GM18508 (cell line): Measurements from ENCODE around the gene GRAMD1A.

ENCODE experiments used
- ATAC-seq: cut with Tn5 transposase; IDR thresholded peaks from one replicate; pipeline ENCODE4 v1.9.1; 2021; ENCODE audit warnings: moderate number of reproducible peaks; ENCODE audit not compliant: insufficient read depth, unreplicated experiment

The GRAMD1A gene

DNA sequence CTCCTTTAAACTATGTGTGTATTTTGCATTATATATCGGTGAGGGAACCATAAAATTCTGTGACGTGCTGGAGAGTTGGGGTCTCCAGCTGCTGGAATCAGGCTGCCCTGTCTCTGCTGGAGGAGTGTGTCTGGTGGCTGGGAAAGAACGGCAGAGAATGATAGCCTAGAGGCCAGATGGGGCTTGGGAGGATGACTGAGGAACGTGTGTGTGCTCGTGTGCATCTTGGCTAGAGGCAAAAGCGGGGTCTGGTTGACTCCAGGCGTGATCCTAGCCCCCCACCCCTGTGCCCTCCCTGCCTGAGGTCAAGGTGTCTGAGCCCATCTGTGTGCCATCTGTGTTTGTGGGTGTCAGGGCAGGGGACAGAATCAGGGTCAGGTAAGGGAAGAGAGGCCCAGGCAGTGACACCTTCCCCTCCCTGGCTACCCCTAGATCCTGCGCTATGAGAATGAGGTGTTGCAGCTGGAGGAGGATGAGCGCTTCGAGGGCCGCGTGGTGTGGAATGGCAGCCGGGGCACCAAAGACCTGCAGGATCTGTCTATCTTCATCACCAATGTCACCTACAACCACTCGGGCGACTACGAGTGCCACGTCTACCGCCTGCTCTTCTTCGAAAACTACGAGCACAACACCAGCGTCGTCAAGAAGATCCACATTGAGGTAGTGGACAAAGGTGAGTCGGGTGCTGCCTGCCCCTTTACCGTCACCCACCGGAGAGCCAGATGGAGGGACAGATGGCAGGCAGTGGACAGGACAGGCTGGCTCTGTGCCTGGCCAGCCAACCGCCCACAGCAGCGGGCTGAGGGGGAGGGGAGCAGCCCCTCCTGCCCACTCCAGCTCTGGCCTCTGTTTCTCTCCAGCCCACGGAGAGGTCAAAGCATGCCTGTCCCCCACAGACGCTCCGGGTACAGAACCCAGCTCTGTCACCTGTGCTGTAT is 33.2 kb downstream of the GRAMD1A start:
- no peak for ATAC-seq

DNA sequence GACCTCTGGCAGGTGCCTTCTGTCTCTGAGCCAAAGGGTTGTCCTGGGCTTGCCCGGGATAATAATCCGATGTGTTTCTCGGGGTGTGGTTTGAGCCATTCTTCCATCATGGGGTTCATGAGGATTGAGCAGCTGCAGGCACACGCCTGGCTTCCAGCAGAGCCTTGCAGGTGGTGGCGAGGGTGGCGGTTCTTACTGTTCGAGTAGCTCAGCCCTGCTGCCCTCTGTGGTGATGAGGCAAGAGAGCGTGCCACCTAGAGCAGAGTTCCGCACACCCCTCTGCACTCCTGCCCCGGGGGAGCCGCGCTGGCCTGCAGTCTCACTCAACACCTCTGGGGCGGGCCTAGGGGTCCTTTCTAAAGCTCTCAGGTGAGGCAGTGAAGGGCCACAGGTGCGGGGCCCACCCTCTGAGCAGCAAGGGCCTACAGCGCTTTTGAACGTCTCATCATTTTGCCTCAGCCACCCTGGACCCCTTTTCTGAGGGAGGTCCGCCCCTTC is 33.9 kb downstream of the GRAMD1A start:
- ATAC-seq: no peak

DNA sequence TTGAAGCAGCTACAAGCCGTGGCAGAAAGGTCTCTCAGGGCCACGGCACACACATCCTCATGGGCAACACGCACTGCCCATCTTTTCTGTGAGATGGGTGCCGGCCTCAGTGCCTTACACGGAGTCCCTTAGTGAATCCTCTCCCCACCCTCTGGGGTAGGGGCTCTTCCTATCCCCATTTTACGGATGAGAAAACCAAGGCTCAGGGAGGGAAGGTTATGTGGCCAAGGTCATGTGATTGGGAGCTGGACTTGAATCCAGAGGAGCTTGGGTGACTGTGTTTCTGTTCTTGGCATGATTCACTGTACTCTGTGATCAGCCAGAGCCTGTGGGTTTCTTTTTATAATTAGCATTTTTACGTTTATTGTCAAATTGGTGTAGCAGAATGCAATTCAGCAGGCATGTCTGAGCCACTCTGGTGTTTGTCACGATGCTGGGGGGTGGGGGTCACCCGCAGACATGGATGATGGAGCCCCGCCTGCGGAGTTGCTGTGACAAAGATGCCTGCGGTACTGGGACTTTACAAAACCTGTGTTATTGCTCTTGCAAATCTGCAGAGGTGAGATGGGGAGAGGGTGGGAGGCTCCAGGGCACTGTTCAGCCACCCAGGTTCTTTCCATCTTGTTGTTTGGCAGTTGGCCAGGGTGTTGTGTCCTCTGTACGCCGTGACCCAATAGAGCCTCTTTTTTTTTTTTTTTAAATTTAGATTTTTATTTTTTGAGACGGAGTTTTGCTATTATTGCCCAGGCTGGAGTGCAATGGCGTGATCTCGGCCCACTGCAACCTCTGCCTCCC is 34.7 kb downstream of the GRAMD1A start:
- ATAC-seq: no peak

DNA sequence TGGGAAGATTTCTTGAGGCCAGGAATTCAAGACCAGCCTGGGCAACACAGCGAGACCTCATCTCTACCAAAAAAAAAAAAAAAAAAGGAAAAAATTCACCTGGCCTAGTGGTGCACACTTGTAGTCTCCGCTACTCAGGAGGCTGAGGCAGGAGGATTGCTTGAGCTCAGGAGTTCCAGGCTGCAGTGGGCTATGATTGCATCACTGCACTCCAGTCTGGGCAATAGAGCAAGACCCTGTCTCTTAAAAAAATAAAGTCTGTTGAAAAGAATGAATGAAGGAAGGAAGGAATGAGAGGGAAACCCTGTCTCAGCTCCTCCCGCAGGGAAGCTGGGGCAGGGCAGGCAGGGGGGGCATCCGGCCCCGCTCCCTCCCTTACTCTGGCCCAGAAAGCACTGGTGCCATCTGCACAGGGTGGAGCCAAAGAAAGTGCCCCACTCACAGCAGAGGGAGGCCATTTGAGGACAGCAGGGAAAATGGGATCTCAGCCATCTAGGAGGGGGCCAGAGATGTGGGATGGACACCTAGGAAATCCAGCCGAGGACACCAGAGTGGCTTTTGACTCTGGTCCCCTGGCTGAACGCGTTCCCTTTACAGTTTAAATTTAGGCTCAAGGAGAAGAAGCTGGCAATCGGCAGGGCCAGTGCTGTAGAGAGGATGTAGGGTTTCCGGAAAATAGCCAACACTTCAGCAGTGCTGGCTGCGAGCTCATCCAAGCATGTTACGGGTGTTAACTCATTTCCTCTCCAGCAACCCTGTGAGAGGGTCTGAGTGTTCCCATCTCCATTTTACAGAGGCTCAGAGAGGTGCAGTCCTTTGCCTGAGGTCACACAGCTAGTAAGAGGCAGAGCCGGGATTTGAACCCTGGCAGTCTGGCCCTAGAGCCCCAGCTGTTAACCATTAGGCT is 37.8 kb downstream of the GRAMD1A start:
- no peak for ATAC-seq

DNA sequence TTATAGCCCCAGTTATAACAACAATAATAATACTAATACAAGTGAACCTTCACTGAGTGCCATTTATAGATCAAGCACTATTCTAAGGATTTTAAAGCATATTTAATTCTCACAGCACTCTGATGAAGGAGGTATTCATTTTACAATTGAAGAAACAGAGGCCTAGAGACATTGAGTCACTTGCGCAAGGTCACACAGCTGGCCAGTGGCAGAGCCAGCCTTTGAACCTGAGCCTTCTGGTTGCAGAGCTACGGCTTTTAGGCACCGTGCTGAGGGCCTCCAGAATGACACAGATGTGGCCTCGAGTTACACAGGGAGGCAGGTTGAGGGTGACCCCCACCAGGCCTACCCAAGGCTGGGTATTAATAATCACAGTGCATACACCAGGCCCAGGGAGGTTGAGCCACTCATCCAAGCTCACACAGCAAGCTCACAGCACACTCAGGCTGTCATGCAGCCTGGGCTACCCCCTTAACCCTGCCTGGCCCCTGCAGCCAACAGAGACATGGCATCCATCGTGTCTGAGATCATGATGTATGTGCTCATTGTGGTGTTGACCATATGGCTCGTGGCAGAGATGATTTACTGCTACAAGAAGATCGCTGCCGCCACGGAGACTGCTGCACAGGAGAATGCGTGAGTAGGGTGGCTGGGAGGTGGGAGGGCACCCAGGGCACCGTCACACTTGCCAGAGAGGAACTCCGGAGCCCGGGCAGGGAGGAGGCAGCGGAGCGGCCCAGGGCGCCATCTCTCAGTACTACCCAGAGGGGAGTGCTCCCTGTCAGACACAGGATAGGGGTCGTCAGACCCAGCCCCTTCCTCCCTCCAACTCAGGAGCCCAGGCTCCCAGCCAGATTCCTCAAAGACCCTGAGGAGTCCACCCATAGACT is 38.7 kb downstream of the GRAMD1A start:
- no peak for ATAC-seq

DNA sequence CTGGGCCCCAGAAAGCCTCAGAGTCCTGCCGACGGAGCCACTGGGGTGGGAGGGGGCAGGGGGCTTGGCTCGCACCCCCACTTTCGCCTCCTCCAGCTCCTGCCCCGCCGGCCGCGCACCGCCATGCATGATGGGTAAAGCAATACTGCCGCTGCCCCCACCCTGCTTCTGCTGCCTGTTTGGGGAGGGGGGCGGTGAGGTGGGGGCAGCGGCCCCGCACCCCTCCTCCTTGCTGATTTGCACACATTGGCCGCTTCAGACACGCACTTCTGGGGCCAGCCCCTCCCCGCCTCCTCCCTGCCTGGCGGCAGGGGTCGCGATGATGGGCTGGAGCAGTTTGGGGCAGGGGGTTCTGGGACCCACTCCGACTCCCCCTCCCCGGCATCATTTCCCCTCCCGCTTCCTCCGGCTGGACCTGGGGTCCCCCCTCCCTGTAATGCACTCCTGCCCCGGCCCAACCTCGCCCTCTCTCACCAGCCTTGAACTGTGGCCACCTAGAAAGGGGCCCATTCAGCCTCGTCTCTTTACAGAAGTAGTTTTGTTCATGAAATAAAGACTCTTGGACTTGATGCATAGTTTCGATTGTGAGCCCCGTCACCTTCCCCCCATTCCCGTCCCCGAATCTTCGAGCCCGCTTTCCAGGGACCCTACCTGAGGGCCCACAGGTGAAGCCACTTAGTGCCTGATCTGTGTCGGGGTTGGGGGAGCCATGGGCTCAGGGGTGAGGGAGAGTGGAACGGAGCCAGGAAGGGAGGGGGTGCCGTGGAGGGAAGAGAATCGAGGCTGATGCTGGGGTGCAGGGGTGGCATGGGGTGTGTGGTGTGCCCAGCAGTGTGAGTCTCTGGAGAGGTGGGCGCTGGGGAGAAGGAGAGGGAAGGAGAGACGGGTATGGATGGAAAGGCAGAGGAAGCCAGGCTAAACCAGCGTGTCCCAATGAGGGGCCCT is 40.0 kb downstream of the GRAMD1A start:
- no peak for ATAC-seq

DNA sequence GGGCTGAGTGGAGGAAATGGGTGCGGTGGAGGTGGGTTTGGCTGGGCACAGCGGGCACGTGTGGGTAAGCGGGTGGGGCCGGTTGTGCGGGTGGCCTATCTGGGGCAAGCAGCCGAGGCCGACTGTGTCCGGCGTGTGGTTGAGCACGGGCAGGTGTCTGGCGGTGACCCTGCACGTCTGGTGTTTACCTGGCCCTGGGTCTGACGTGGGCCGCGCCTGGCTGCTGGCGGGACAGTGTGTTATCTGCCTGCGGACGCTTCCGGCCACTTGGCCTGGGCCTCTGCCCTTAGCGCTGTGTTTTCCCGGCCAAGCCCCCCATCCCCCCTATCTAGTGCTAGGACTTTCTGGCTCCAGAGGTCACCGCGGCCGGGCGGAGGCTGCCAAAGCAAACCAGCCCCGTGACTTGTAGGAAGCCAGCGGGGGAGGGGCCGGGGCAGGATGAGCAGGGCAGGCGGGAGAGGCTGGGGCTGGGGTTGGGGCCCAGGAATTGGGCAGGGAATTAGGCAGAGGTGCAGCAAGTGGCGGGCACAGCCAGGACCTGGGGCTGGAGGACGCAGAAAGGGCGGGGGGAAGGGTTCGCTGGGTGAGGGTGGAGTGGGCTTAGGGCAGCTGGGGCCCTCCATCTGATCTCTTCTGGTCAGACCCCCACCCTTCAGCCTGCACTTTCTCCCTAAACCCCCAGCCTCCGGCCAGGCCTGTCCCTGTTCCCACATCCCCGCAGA is 40.9 kb downstream of the GRAMD1A start:
- no peak for ATAC-seq

DNA sequence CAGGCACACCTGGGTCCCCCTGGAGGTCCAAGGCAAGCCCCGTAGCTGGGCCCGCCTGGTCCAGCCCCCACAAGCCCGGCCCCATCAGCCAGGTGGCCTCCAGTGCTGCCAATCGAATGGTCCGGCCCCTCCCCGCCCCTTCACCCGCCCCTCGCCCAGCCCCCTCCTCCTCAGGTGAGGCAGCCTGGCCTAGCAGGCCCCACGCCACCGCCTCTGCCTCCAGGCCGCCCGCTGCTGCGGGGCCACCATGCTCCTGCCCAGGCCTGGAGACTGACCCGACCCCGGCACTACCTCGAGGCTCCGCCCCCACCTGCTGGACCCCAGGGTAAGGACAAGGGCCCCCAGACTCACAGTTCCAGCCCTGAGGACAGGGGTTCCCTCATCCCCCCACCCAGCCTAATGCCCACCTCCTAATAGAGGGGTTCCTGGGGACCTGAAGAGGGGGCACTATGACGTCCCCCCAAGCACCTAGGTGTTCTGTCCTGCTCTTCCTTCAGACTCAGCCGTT is 41.5 kb downstream of the GRAMD1A start, which contains the start of gene HPN:
HPN (plus strand) TSS at position 174 of the 508 bp plus-strand sequence. CDS start 786 bp downstream, outside the sequence.
- ATAC-seq: no peak

DNA sequence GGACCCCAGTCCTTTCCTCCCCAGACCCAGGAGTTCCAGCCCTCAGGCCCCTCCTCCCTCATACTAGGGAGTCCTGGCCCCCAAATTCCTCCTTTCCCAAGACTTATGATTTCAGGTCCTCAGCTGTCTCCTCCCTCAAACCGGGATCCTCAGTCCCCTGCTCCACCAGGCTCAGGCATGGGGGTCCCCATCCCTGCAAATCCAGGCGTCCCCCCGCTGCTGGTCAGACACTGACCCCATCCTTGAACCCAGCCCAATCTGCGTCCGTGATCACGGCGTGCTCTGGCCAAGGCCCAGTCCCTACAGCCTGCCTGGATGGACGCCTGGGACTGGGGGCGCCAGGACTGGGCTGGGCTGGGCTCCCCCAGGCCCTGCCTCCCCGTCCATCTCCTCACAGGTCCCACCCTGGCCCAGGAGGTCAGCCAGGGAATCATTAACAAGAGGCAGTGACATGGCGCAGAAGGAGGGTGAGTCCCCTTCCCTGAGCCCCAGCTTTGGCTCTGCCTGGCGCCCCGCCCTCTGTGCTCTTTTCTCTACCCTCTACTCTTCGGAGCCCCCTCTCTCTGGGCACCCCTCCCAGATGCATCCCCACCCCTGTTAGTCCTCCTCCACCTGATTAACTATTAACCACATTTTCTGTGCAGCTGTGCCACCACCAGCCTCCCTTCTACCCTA is 42.1 kb downstream of the GRAMD1A start:
- no peak for ATAC-seq

DNA sequence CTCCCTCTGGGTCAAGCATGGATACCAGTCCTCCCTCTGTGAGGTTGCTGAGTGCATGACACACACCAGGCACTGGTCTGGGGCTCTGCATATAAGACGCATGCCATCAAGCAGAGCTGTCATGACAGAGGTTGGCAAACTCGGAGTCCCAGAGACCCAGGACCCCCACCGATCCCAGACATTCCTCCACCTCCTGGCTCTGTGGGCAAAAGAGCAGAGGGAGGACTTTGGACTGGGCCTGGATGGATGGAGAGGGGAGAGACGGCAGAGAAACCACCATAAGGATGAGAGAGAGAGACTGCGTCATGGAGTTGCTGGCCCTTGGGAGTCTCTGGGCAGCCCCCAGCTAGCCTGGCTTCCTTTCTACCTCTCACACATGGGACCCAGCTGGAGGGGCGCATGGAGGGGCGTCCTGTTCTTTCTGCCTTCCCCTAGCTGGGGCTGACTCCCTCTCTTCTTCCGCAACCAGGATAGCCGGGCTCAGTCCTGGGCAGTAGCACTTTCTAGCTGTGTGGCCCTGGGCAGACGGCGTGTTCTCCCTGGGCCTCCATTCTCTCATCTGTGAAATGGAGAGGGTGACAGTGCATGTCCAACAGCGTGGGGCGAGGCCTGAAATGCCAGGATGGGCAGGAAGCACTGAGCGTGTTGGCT is 43.0 kb downstream of the GRAMD1A start:
- ATAC-seq: no peak

DNA sequence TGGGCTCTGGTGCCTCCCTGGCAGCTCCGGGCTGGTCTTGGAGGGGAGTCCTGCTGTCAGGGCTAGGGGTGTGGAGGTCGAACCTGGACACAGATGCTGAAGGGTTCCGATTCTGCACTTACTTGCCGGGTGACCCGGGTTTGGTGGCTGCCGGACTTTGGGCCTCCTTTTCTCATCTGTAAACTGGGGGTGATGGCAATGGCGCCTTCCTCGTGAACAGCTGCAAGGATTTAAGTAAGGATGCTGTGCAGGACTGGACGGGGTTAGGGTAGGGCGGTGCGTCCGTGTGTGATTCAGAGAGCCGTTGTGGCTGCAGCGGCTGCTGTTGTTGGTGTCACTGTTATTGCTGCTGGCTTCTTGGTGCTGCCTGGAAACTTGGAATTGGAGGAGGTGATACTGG is 43.8 kb downstream of the GRAMD1A start:
- no peak for ATAC-seq

DNA sequence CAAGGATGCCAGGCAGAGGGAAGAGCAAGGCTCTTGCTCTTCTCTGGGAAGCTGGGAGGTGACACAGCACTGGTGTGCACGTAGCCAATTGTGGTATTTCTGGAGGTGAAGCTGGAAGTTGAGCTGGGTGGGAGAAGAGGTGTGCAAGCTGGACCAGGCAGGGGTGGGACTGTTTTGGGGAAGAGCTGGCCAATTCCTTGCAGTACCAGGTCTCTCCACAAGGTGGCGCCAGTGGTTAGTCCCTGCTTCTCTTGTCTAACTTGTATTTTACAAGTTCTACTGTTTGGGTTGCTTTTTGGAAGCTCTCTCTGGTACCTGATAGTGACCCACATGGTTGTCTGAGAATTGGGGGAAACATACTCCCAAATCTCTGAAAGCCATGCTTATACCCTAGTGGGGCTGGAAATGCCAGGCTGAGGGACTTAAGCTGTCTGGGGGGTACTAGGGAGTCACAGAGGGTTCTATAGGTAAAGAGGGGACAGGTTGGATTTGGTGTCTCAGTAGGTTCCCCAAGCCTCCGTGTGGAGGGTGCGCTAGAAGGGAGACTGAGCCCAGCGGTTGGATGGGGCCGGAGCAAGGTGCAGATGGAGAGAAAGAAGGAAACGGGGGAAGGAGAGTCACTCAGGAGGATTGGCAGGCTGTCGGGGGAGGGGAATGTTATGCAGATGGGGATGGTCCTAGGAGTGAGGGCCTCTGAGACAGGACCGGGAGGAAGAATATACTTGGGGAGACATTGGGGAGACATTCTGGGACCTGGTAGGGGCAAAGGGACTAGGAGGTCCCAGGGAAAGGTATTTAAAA is 44.4 kb downstream of the GRAMD1A start:
- no peak for ATAC-seq

DNA sequence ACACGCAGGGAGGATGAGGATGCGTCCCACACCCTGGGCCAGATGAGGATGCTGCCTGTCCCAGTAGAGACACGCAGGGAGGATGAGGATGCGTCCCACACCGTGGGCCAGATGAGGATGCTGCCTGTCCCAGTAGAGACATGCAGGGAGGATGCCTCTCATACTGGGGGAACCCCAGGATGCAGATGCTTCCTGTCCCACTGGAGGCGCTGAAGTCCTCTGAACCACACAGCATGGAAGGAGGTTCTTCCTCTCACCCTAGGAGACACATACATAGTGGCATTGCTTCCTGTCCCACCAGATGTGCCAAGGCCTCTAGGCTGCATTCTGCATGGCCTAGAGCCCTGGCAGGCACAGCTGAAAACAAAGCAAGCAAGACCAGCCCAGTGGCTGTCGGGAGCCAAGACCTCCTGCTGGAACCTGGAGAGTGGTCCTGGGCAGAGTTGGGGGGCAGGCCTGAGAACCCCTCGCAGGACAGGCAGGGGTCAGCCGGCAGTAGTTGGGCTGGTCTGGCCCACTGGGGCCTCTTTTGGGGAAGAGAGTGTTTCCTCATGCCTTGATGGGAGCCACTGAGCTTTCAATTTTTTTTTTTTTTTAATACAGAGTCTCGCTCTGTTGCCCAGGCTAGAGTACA is 45.7 kb downstream of the GRAMD1A start:
- ATAC-seq: no peak

DNA sequence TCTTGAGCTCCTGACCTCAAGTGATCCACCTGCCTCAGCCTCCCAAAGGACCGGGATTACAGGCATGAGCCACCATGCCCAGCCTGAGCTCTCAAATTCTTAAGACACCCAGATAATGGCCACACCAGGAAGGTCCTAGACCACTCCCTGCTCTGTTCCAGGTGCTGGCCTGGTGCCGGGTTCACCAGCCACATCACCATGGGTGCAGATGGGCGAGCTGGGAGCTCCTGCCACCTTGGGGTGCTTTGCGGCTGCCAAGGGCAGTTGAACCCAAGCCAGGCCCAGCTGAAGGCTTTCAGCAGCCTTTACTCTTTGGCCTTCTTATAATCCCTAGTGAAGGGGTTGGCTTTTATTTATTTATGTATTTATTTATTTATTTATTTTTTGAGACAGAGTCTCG is 46.3 kb downstream of the GRAMD1A start:
- no peak for ATAC-seq

DNA sequence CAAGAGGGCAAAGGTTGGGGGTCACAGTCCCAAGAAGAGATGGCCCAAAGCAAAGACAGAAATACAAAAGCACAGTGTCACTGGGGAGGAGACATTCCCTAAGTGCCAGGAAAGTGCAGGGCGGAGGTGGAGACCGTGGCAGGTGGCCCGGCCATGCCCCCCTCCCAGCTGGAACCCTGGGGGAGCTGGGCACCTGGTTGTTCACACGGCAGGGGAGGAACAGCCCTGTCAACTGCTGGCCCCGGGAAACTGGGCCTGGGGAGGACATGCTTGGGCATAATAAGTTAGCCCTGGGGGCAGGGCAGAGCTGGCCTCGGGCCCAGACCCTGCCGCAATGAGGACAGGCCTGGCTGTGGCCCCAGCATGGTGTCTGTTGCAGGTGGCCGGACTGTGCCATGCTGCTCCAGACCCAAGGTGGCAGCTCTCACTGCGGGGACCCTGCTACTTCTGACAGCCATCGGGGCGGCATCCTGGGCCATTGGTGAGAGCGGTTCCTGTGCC is 48.8 kb downstream of the GRAMD1A start:
- ATAC-seq: no peak
